Left colon (tissue), 2 donors: Measurements from ENCODE around the gene PTER. TPM values are rescaled to one million over a fixed set of nuclear protein-coding genes. Genes with fewer than 3 reads are reported as not detected.

ENCODE experiments used
- ATAC-seq: fragments of 200-7000 bp; cut with Tn5 transposase; one replicate; pipeline ENCODE4 v1.9.1; 2020; ENCODE audit warnings: mild to moderate bottlenecking, moderate library complexity
- DNase-seq, 2 donors: peaks; one replicate each; pipeline ENCODE4 v3.0.0-alpha.2; 2020
- intact Hi-C, 2 donors: fragments of 100-400 bp; cut with DNase I in 1 of 2; cut with micrococcal nuclease in 1 of 2; formaldehyde crosslinking; loops; one replicate each; pipeline versions ENCODE4 v1.11.2 to v1.14.0; 2022; cut with DNase I, micrococcal nuclease
- long read RNA-seq: library from polyadenylated mRNA; unstranded; transcript quantifications from one replicate; pipeline ENCODE4 v2.0.0, GENCODE V29; 2021
- total RNA-seq, 2 donors: library from RNA; stranded (reverse); fragmentation: NEBNext Ultra II Directional; extraction: Animal tissue kit (Norgen Biotek cat#: 25700); gene quantifications; one replicate each; pipeline ENCODE4 v1.2.1, GENCODE V29; 2021
- donor health status: DM: no; HTN: no; CAD: no.
- donor health status: DM: yes; HTN: yes; CAD: no.

The PTER gene, protein sequence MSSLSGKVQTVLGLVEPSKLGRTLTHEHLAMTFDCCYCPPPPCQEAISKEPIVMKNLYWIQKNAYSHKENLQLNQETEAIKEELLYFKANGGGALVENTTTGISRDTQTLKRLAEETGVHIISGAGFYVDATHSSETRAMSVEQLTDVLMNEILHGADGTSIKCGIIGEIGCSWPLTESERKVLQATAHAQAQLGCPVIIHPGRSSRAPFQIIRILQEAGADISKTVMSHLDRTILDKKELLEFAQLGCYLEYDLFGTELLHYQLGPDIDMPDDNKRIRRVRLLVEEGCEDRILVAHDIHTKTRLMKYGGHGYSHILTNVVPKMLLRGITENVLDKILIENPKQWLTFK
- 10 to 100 TPM; 21.8 to 22.0 TPM for total RNA-seq
- long read RNA-seq, partial matches to known transcripts = 3 of 19 reads
- long read RNA-seq, other reads (novel, unspliced or antisense) = 12 of 19 reads

- intact Hi-C loops = no loop called here
- ATAC-seq = peak; percentile 99
- peak; percentile 98 to 100 for DNase-seq
Measured at GRCh38 chr10:16436758-16437539, at the start of gene PTER. Gene PTER, plus strand, starts transcription at chr10:16437010. Its CDS starts 47,375 bp downstream, at chr10:16484385.

- ATAC-seq (no peak), DNase-seq (no peak)
- intact Hi-C loops = no loop called here
Measured at GRCh38 chr10:16392531-16393069, 44.2 kb upstream of the PTER start.

DNA sequence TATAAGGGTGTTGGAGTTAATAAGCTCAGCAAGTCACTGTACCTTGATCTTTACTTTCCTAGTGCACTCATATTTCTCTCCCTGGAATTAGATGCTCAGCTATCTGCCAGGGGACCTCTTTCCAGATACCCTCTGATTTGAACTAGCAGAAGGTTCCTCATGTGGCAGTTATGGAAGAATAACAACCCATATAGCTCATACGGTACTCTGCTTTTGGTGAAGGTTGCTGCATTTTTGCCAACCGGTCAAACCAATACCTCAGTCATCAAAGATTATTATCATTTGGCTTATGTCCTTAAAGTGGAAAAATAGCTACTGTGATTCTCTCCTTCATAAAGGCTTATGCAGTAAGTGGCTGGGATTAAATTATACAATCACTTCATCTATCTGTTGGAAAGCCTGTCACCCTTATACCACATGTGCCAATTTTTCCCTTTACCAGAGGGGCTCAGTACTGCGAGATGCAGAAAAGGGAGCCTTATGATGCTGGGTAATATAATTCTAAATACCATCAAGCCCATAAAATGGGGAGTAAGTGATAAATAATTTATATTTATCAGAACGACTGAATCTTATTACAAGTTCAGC lies 43.4 kb upstream of the PTER start:
- intact Hi-C loops = no loop called here
- ATAC-seq (no peak), DNase-seq (no peak)

GRCh38 chr10:16401416-16401815 lies 35.4 kb upstream of the PTER start:
- intact Hi-C loops = no loop called here
- no peak for ATAC-seq
- no peak for DNase-seq

DNA sequence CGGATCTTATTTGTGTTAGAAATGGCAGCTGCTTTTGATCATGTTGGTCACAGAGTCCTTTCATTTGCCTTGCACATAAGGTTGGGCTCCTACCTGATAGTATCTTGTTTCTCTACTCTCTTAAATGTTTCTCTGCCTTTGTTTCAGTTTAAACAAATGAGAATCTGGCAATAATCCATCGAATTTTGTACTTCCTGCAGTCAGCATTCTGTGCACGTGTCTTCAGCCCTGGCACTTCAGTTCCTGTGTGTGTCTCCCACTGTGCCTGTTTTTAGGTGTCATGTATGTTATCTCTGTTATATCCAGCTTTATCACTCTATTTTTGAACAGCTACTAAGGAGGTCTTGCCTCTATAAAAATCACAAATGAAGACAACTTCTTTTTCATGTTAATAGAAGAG lies 28.4 kb upstream of the PTER start:
- intact Hi-C loops = no loop called here
- no peak for ATAC-seq
- DNase-seq = no peak

DNA sequence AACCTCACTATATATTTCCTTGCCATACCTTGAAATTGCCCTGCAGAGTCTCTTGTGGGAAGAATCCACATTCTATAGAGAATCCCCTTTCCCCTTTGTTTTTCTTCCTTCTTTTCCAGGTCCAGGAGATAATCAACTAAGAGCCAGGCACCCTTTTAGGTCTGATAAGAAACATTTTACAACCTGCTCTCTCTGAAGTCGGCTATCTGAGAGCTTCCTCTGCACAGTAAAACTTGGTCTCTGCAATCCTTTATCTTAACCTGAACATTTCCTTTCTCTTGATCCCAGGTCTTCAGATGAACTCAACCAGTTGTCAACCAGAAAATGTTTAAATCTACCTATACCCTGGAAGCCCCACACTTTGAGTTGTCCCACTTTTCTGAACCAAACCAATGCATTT lies 19.5 kb upstream of the PTER start:
- no peak for DNase-seq
- no peak for ATAC-seq
- intact Hi-C loops = no loop called here

DNA sequence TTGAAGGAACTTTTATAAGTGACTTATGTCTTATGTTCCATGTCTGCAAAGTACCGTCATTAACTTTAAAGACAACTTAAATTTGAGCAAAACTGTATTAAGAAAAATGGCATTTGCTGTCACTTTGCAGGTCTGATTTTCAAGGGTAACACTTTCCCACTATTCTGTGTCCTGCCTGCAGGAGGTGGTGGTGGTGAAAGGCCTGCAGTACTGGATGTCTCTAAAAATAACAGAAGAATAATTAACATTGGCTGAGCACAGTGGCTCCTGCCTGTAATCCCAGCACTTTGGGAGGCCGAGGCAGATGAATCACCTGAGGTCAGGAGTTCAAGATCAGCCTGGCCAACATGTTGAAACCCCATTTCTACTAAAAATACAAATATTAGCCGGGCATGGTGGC lies 13.2 kb upstream of the PTER start:
- intact Hi-C loops = no loop called here
- DNase-seq = no peak
- ATAC-seq = no peak

GRCh38 chr10:16425449-16425848 lies 11.4 kb upstream of the PTER start:
- no peak for DNase-seq
- no peak for ATAC-seq
- intact Hi-C loops = no loop called here

DNA sequence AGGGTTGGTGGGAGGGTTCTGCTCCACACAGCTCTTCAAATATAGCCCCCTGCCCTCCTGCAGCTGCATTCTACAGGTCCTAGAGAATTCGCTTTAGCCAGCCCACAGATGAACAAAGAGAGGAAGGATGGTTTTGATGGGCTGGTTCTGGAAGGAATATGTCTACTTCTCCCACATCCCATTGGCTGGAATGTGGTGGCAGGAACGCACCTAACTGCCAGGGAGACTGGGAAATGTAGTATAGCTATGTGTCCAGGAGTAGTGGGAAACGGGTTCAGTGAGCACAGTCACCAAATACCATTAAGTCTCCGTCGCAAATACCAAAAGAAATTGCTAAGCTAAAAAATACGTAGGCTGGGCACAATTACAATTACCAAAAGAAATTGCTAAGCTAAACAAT lies 7.3 kb upstream of the PTER start:
- intact Hi-C loops = no loop called here
- DNase-seq (no peak), ATAC-seq (no peak)

DNA sequence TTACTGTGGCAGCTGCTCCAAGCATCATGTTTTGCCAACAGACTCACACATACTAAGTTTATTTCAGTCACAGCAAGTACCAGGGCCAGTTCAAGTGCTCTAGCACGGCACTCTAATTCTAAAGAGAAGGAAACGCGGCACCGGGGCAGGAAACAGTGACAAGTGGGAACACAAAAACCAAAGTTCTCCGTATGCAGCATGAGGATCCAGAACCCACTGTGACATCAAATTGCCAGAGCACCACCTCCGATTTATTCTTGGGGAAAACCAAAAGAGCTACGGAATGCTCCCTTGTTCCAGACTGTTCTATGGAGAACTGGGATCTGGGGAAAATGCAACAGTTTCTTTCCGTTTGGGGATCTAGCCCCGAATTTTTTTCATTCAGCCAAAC lies 448 bp upstream of the PTER start:
- DNase-seq (peak in 1 of 2 donors; percentile 33), ATAC-seq (peak; percentile 2)
- intact Hi-C loops = no loop called here

- intact Hi-C loops = no loop called here
- ATAC-seq = no peak
Measured at GRCh38 chr10:16437540-16437894, 707 bp downstream of the PTER start.

GRCh38 chr10:16439295-16439694 lies 2.5 kb downstream of the PTER start:
- intact Hi-C loops = no loop called here
- DNase-seq (no peak), ATAC-seq (no peak)

More at GRCh38 chr10:16437540-16437894, 707 bp downstream of the PTER start:
- no peak for DNase-seq

GRCh38 chr10:16440396-16441133 lies 3.8 kb downstream of the PTER start:
- DNase-seq = peak in 1 of 2 donors; percentile 29
- peak; percentile 20 for ATAC-seq
- intact Hi-C loops = no loop called here

DNA sequence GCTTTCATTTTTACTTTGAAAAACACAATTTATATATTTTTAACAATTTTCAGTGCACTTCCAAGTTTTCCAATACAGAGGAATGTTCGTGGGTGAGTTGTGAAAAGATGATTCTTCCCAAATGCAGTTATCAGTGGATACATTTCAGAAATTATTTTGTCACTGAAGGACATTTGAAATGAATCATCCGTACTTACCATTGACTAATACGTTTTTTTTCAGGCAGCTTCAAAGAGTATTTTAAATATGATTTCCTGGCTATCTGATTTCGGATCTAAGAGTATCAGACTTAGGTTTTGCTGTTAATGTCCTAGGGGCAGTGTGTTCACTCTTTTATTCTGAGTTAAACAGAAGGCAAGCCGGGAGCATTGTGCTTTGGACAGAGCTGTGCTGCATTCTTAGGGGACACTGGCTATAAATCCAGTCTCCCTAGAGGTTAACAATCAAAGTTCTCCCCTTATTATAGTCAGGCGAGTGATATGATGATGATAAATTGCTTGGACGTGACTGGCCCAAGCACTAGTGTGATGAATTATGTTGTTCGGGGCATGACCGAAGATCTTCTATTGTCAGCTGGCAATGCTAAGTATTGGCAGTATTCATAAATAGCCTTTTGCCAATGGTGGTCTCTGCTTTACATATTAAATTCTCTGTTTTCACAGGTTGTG lies 4.5 kb downstream of the PTER start:
- DNase-seq (no peak), ATAC-seq (no peak)
- intact Hi-C loops = no loop called here

- no peak for ATAC-seq
- intact Hi-C loops = no loop called here
Measured at GRCh38 chr10:16442914-16443313, 6.1 kb downstream of the PTER start.

DNA sequence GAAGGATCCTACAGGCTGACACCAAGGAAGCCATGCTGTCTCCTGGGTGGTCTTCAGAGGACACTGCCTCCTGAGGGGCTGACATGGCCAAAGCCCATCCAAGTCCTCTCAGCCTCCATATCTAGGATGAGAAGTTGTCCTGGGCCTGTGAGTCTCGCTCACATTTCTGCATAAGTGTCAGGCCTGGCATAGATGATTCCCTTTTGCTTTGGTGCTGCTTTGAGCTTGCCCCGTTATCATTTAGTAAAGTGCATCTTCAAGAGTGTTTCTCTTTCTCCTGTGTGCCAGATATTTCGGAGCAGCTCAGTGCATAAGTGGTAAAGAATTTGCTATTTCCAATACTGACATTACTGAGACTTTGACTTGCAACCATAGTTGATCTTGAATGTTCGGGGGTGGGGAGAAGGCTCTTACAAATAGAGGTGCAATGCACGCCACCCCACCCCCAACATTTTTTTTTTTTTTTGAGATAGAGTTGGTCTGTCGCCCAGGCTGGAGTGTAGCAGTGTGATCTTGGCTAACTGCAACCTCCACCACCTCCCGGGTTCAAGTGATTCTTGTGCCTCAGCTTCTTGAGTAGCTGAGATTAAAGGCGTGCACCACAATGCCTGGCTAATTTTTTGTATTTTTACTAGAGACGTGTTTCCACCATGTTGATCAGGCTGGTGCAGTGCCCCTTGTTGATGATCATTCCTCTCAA lies 9.1 kb downstream of the PTER start:
- intact Hi-C loops = no loop called here
- DNase-seq (no peak), ATAC-seq (no peak)

More at GRCh38 chr10:16442914-16443313, 6.1 kb downstream of the PTER start:
- no peak for DNase-seq

- no peak for ATAC-seq
- no peak for DNase-seq
Measured at GRCh38 chr10:16449454-16449853, 12.6 kb downstream of the PTER start.

More at GRCh38 chr10:16449454-16449853, 12.6 kb downstream of the PTER start:
- intact Hi-C loops = no loop called here
